Astrocyte of the cerebellum (primary cell): ENCODE results near the gene INVS.
"Not testable (repeated sequence)": the region's sequence is repeated elsewhere in the genome, so short reads cannot be mapped to it uniquely, and the experiment has no call there.

Experiments used
- DNase-seq: peaks from one replicate; pipeline ENCODE4 v3.0.0-alpha.2; 2011; ENCODE audit warnings: low read depth
- H3K4me3 ChIP-seq: 2 replicates; pipeline ENCODE4 v1.5.1; 2011; ENCODE audit warnings: mild to moderate bottlenecking, low read depth, low read length, moderate library complexity
- CTCF ChIP-seq: IDR thresholded peaks from 2 replicates; pipeline ENCODE4 v1.5.1; 2012; ENCODE audit warnings: low read length, low read depth, moderate library complexity, mild to moderate bottlenecking; ENCODE audit errors: missing control alignments
- in situ Hi-C: cut with HindIII; loops from 2 replicates; pipeline ENCODE4 v1.10.0; 2017; ENCODE audit warnings: low sequenced_read_pairs

Gene INVS

DNA sequence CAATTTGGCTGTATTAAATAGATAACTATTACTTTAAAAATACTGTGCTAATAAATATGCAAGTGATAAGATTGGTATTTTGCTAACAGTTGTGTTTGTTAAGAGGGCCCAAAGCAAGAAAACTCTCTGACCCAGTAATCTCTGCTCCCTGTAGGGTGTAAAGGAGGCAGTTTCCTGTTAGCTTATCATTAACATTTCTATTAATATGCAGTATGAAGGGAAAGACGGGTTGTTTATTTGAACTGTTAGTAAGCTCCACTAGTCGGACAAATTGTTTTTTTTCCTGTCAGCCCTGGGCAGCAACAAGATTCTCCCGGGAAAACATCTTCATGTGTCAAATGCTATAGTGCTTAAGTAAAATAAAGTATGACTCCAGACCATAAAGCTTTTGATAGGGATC, 35.9 kb upstream of the INVS start:
- TF ChIP-seq CTCF: no peak
- H3K4me3 ChIP-seq: no peak overlapping the region
- DNase-seq: no peak
- in situ Hi-C loops: no loop called here

DNA sequence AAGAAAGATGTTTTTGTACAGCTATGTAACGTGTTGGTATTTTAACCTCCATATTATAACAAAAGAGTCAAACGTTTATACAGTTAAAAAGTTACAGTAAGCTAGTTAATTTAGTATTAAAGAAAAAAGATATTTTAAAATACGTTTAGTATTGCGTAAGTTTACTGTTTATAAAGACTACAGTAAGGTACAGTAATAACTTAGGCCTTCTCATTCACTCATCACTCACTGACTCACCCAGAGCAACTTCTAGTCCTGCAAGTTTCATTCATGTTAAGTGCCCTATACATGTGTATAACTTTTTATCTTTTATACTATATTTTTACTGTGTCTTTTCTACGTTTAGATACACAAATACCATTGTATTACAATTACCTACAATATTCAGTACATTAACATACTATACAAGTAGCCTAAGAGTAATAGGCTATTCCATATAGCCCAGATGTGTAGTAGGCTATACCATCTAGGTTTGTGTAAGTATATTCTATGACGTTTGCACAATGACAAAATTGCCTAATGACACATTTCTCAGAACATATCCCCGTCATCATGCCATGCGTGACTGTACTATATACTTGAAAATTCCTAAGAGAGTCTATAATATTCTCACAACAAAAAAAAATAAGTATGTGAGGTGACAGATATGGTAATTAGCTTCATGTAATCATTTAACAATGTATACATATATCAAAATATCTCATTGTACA, 34.0 kb upstream of the INVS start:
- no peak for DNase-seq
- no peak for TF ChIP-seq CTCF
- H3K4me3 ChIP-seq: no peak overlapping the region
- in situ Hi-C loops: no loop called here

DNA sequence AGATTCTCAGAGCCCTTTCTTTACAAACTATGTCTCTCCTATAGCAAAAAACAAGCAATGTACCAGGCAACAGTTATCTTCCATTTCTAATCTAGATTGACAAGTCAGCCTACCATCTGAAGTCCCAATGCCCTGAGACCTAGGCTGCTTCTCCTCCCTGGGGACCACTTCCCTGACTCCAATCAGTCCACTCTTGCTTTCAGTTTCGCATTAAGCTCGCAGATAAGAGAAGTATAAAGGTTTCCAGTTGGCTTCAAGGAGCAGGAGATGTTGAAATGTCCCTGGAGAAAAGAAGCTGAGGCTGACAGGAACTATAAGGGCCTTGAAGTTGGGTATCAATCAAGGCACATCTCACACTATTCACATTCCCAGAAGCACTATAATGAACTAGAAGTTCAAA, 32.5 kb upstream of the INVS start:
- in situ Hi-C loops: no loop called here
- no peak for DNase-seq
- TF ChIP-seq CTCF: no peak
- no peak overlapping the region for H3K4me3 ChIP-seq

GRCh38 chr9:100067990-100068389, 31.1 kb upstream of the INVS start:
- in situ Hi-C loops, H3K4me3 ChIP-seq, DNase-seq: not testable (repeated sequence)

DNA sequence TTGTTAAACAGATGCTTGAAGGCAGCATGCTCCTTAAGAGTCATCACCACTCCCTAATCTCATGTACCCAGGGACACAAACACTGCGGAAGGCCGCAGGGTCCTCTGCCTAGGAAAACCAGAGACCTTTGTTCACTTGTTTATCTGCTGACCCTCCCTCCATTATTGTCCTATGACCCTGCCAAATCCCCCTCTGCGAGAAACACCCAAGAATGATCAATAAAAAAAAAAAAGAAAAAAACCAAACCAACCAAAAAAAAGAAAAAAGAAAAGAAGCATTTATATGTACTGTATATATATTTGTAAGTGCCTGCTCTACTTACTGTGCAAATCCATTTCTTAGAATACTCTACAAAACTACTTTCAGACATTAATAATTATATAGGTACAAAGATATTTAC, 30.0 kb upstream of the INVS start:
- in situ Hi-C loops, H3K4me3 ChIP-seq, DNase-seq: not testable (repeated sequence)

- no peak for TF ChIP-seq CTCF
- in situ Hi-C loops: no loop called here
- DNase-seq: no peak
- H3K4me3 ChIP-seq: no peak overlapping the region
Observed at GRCh38 chr9:100070104-100071041, 28.7 kb upstream of the INVS start.

GRCh38 chr9:100071271-100071670, 27.8 kb upstream of the INVS start:
- no peak for DNase-seq
- no peak overlapping the region for H3K4me3 ChIP-seq
- TF ChIP-seq CTCF: no peak
- in situ Hi-C loops: no loop called here
